Measurements from ENCODE around the gene CLCA1.

The CLCA1 gene

DNA sequence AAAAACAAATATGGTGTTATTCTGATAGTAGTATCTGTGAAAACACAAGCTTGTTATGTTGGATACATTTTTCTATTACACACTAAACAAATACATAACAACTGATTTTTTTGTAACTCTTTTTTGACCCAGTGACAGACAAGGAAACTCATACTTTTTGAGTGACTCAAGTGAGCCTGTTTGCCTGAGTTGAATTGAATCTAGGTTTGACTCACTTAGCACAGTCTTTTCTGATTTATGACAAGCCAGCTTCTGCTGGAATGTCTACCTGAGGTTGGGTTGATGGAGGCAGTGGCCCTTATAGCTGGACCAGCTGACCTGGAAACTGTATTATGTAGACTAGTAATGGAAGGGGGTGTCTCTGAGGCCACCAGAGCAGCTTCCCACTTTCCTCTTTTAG is 73.9 kb downstream of the CLCA1 start:
- DNase-seq: no peak
- no peaks in the 10 kb centered on the region for H3K9me3 ChIP-seq (ENCODE audit: severe bottlenecking)
- H3K27ac ChIP-seq: no peak overlapping the region
- no peak overlapping the region for H3K4me3 ChIP-seq (ENCODE audit: low read depth, low read length)
- no peaks in the 10 kb centered on the region for H3K27me3 ChIP-seq (ENCODE audit: insufficient read depth, low read depth, severe bottlenecking)
- H3K36me3 ChIP-seq: no peaks in the 10 kb centered on the region
- TF ChIP-seq, protein P1, sequence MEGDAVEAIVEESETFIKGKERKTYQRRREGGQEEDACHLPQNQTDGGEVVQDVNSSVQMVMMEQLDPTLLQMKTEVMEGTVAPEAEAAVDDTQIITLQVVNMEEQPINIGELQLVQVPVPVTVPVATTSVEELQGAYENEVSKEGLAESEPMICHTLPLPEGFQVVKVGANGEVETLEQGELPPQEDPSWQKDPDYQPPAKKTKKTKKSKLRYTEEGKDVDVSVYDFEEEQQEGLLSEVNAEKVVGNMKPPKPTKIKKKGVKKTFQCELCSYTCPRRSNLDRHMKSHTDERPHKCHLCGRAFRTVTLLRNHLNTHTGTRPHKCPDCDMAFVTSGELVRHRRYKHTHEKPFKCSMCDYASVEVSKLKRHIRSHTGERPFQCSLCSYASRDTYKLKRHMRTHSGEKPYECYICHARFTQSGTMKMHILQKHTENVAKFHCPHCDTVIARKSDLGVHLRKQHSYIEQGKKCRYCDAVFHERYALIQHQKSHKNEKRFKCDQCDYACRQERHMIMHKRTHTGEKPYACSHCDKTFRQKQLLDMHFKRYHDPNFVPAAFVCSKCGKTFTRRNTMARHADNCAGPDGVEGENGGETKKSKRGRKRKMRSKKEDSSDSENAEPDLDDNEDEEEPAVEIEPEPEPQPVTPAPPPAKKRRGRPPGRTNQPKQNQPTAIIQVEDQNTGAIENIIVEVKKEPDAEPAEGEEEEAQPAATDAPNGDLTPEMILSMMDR (IDR thresholded peaks at IDR 0.05; ENCODE audit: low read depth, low read length): no peak

DNA sequence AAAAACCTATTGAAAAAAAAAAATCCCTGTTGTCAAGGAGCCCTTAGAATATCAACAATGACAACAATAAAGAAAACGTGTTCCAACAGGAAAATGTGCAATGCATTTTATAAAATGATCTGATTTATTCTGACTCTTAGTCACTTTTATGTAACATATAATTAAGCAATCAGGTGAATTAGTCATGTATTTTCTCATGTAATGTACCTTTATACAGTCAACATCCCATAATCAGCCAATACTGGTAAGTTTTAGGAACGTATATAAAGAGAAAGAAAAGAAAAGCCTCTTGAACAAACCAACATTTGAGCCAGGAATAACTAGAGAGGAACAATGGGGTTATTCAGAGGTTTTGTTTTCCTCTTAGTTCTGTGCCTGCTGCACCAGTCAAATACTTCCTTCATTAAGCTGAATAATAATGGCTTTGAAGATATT is 78.1 kb downstream of the CLCA1 start, which contains the start of gene CLCA4:
Gene CLCA4, plus strand, starts transcription at position 292 of the 435 bp plus-strand sequence. Its CDS starts 42 bp downstream, at position 334.
- H3K36me3 ChIP-seq: no peaks in the 10 kb centered on the region
- no peak within 1 kb of the TSS for H3K27ac ChIP-seq
- H3K9me3 ChIP-seq (ENCODE audit: severe bottlenecking): no peaks in the 10 kb centered on the region
- DNase-seq: no peak
- no peaks in the 10 kb centered on the region for H3K27me3 ChIP-seq (ENCODE audit: insufficient read depth, low read depth, severe bottlenecking)
- no peak within 1 kb of the TSS for H3K4me3 ChIP-seq (ENCODE audit: low read depth, low read length)
- TF ChIP-seq, protein P1 (IDR thresholded peaks at IDR 0.05; ENCODE audit: low read depth, low read length): no peak

DNA sequence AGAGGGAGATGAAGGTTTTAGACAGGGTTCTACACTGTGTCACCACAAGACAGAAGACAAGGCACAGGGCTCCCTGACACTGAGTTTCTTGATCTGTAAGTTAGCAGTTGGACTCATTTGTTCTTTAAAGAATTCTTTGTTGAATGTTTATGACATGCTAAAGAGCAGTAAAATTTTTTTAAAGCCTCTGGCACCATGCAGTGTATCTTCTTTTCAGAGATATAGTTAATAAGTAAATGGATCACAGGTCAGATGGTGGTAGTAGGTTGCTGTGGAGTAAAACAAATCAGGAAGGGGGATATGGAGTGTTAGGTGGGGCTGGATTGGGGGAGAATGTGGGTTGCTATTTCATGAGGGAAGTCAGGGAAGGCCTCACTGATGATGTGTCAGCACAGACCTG is 80.1 kb downstream of the CLCA1 start:
- H3K27ac ChIP-seq: no peak overlapping the region
- H3K36me3 ChIP-seq: no peaks in the 10 kb centered on the region
- H3K27me3 ChIP-seq (ENCODE audit: insufficient read depth, low read depth, severe bottlenecking): no peaks in the 10 kb centered on the region
- no peaks in the 10 kb centered on the region for H3K9me3 ChIP-seq (ENCODE audit: severe bottlenecking)
- TF ChIP-seq, protein P1 (IDR thresholded peaks at IDR 0.05; ENCODE audit: low read depth, low read length): no peak
- H3K4me3 ChIP-seq (ENCODE audit: low read depth, low read length): no peak overlapping the region
- no peak for DNase-seq

All from WERI-Rb-1 (cell line).